HG02678 (cell line): ENCODE measurements around the gene IFT43.
A peak's percentile ranks its signal among the peaks of the same experiment; 100 is the strongest.

Source experiments
- ATAC-seq: cut with Tn5 transposase; IDR thresholded peaks from one replicate; pipeline ENCODE4 v1.9.1; 2021; ENCODE audit warnings: mild to moderate bottlenecking, moderate library complexity; ENCODE audit not compliant: unreplicated experiment

Gene IFT43

DNA sequence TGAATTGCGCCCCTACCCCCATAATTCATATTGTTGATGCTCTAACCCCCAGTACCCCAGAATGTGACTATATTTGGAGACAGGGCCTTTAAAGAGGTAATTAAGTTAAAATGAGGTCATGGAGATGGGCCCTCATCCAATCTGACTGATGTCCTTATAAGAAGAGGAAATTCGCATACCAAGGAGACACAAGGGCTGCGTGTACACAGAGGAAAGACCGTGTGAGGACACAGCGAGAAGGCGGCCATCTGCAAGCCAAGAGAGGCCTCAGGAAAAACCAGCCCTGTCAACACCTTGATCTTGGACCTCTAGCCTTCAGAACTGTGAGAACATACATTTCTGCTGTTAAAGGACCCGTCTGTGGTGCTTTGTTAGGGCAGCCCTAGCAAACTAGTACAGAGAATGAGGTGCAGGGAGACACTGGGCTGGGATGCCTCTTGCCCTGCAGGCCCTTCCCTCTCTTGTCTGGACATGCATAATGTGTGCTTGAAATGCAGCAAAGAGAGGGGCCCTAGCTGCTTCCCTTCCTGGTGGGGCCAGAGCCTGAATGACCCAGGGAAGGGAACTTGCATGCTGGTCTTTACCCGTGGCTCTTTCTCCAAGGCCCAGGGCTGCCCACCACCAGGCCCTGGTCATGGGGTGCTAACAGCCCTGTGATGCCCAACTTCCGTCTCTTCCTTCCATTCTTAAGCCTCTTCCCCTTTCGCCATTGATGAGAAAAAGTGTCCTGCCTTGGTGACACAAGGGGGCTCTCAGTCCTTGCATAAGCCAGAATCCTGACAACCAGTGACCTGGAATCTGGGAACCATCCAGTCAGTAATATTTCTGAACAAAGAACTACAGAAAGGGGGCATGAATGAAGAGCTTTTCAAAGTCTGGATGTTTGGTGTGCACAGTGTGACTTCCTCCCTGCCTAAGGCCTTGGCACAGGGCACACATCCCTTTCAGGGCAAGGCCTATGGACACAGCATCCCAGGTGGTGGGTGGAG is 116.1 kb downstream of the IFT43 start:
- no peak for ATAC-seq

DNA sequence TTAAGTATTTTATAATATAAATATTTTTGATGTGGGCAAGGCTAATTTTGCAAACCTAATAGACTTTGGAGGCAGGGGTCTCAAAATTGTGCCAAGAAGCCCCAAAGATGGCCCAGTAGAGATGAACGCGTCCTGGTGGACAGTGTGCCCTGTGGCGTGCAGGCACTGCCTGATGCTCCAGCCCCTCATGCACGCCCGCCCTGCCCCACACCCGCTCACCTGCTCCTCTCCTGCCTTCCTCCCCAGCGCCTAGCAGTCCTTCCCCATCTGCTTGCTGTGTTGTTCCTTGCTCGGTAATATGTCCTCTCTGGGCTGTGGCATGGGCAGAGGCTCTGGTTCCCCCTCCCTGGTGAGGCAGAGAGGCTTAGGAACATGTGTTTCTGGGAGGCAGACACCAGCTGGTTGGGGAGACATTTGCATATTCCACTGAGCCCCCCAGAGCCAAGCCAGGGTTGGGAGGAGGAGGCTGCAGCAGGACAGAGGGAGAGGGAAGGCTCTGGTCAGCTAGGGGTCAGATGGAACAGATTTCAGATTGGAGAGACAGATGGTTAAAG is 119.3 kb downstream of the IFT43 start:
- ATAC-seq = no peak

DNA sequence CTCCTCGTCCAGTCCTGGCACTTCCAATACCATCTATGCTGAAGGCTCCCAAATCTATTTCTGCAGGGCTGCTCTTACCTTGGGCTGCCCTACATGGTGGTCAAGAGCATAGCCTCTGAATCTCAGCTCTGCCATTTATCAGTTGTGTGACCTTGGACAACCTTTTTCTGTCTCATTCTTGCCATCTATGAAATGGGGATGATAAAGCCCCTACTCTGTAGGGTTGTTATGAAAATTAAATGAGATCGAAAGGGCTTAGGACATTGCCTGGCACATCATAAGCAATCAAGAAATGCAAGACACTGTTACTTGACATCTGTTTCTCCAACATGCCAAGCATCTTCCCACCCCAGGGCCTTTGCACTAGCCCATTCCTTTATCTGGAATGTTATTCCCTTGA is 120.6 kb downstream of the IFT43 start:
- no peak for ATAC-seq

GRCh38 chr14:76109087-76109880 is 123.7 kb downstream of the IFT43 start:
- ATAC-seq = no peak

DNA sequence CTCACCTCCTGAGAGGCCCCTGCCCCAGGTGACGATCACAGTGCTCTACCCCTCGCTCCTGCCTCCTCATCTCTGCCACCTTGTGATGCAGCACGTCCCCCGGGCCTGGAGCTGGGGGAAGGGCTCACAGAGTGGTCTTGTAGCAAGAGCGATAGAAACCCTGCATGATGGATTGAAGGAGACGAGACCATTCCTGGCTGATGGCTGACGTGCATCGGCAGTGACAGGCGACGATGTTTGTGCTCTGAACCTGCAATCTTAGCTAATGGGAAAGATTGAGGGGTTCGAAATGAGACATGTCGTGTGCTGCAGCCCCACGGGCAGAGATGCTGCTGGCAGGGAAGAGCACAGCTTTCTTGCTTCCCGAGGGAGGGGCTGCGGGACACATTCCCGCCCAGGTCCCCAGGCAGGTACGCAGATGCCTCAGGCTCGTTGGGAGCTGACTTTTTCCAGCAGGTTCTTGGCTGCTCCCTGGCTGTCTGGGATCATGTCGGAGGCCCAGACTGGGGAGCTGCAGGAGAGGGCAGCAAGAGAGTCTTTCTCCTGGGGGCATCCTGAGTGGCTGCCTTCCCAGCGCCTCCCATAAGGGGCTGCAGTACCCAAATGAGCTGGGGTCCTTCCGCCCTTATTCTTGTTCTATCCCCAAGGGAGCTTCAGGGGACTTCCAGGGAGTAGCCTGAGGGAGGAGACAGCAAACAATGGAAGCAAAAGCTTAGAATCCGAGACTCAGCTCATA is 127.5 kb downstream of the IFT43 start:
- no peak for ATAC-seq

DNA sequence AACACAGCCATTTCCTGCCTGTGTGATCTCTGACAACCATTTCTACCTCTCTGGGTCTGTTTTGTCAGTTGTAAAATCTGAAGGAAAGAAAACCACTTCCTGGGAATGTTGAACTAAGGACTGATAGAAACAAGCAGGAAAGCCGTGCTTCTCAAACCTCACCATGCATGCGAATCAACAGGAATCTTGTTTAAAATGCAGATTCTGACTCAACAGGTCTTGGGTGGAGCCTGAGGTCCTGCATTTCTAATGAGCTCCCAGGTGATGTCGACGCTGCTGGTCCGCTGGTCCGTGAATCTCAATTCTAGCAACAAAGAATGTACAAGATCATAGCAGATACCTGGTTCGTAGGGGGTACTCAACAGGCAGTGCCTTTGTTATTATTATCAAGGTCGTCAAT is 128.1 kb downstream of the IFT43 start:
- ATAC-seq = no peak

GRCh38 chr14:76115010-76115422 is 129.5 kb downstream of the IFT43 start:
- ATAC-seq = no peak

- ATAC-seq = no peak
These were observed 132.4 kb downstream of the IFT43 start for GRCh38 chr14:76117789-76118484.

DNA sequence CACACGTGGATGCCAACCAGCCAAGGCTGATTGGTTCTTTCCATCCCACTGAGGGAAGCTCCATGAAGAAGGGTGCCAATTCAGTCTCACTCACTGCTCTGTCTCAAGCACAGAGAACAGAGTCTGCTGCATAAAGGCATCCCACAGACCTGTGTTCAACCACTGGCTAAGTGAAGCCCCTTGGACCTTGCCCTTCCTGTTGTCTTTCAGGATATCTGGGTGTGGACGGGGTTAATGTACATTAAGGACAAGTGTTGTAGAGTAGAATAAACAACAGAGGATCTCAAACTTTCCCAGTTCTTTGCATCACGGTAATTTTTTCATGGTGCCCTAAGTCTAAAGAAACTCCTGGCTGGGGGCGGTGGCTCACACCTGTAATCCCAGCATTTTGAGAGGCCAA is 133.0 kb downstream of the IFT43 start:
- ATAC-seq = no peak

DNA sequence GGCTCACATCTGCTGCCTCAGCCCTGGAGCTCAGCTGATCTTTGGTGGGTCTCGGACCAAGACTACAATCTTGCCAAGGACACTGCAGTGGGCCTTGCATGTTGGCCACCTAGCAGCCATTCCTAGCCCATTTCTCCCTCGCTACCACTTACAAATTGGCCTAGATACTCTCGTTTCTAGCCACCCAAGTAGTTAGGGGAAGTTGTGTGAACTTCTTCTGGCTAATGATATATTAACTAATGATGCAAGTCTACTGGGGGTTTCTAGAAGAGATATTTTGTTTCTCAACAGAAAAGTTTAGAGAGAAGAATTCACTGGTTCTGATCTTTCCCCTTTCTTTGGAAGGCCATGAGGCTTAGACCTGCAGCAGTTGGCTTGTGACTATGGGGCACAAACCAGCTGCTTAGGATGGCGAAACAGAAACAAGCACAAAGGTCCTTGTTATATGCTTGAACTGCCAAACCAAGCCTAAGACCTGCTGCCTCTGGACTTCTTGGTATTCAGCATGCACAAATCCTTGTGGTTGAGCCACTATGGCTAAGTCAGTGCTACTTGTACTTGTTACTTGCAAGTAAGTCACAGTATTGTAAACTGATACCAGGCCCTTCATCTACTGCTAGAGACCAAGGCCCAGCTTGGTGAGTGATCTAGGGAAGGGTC is 135.7 kb downstream of the IFT43 start:
- ATAC-seq = peak; percentile 49

- no peak for ATAC-seq
These were observed 138.1 kb downstream of the IFT43 start for GRCh38 chr14:76123426-76124225.

DNA sequence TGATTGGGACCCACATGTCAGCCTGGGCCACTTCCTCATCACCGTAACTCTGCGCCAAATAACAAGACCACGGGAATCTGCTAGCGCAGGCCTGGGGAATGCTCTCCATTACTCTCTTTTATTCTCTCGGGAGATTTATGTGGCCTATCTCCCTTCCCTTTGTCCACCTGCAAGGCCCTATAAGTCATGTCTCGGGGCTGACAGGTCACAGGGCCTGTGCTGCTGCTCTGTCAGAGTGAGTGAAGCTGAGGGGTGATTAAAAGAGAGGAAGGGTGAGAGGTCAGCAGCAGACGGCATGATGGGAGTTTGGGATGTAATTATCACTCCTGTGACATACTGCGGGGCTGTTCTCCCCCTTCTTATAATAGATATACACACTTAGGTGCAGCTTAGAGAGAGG is 139.9 kb downstream of the IFT43 start:
- no peak for ATAC-seq

GRCh38 chr14:76126076-76126475 is 140.5 kb downstream of the IFT43 start:
- ATAC-seq = no peak

- ATAC-seq = no peak
These were observed 144.5 kb downstream of the IFT43 start for GRCh38 chr14:76129851-76130576.

GRCh38 chr14:76131071-76131965 is 145.8 kb downstream of the IFT43 start:
- ATAC-seq = no peak

DNA sequence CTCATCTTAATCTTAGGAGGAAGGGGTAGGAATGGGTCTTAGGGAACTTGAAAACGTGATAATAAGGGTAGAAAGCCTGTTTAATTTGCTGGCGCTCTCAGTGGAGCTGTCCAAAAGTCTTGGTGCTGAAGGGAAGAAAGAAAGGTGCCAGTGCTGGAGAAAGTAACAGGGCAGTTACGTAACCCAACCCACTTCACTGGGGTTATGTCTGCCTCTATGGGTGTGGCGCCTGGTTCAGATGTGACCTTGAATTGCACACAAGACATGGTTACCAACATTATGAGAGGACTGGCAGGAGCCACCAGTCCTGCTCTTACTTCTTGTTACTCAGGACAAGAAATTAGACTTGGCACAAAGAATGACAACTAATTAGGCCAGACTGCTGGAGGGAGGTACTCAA is 147.5 kb downstream of the IFT43 start:
- no peak for ATAC-seq
